IMR-90 (cell line): Measurements from ENCODE around the gene CPN2.

Experiments used
- CTCF ChIP-seq: conservative IDR thresholded peaks from 2 replicates; pipeline ENCODE4 v1.5.1; 2012; ENCODE audit warnings: mild to moderate bottlenecking, low read depth, low read length, improper control_type of control experiment
- ELK1 ChIP-seq: fragments of 150-350 bp; IDR thresholded peaks from 2 replicates; pipeline ENCODE4 v1.6.1; 2016; ENCODE audit warnings: low read depth, mild to moderate bottlenecking, low read length, moderate library complexity, borderline replicate concordance
- MXI1 ChIP-seq: IDR thresholded peaks from 2 replicates; pipeline ENCODE4 v1.6.1; 2012; ENCODE audit warnings: low read depth, mild to moderate bottlenecking, low read length, moderate library complexity, borderline replicate concordance
- POLR2A ChIP-seq: IDR thresholded peaks from 2 replicates; pipeline ENCODE4 v1.6.1; 2012; ENCODE audit warnings: mild to moderate bottlenecking, low read depth, low read length
- RFX5 ChIP-seq: IDR thresholded peaks from 2 replicates; pipeline ENCODE4 v1.8.0; 2012; ENCODE audit warnings: low read depth, mild to moderate bottlenecking, low read length, moderate library complexity

GRCh38 chr3:194292331-194292730 is 58.8 kb downstream of the CPN2 start:
- TF ChIP-seq CTCF, result no peak
- no peak for TF ChIP-seq POLR2A
- no peak for TF ChIP-seq MXI1
- TF ChIP-seq RFX5, result no peak
- TF ChIP-seq ELK1, result no peak
